MCF 10A (cell line): ENCODE data around the gene DNAH12. TPM values are rescaled to one million over a fixed set of nuclear protein-coding genes. Genes with fewer than 3 reads are reported as not detected.
"Not testable (repeated sequence)": the region's sequence is repeated elsewhere in the genome, so short reads cannot be mapped to it uniquely, and the experiment has no call there.

Experiments used
- BruUV-seq: library from RNA; stranded (reverse); fragments of 400-500 nt; replicated peaks from 2 replicates; lab custom pipeline; 2021; lab: Mats Ljungman, UMichigan
- CTCF ChIA-PET: fragments of 300-600 bp; sonication (Branson Sonifier 250); formaldehyde crosslinking; extraction: SDS; loops from one replicate; lab custom pipeline; 2021; ENCODE audit warnings: antibody characterized with exemption, inconsistent platforms; lab: Yijun Ruan, JAX
- POLR2A ChIA-PET: fragments of 300-600, 350-650 bp; sonication (Branson Sonifier 250); formaldehyde crosslinking; extraction: SDS; loops from one replicate; lab custom pipeline; 2020; ENCODE audit warnings: antibody characterized with exemption, inconsistent platforms; lab: Yijun Ruan, JAX
- DNase-seq: peaks from one replicate; pipeline ENCODE4 v3.0.0-alpha.2; 2018; ENCODE audit not compliant: unreplicated experiment
- H3K27ac Mint-ChIP-seq: one replicate; pipeline ENCODE4 v1.8.0; 2022; ENCODE audit warnings: mild to moderate bottlenecking, low read depth, mixed read lengths; ENCODE audit not compliant: unreplicated experiment
- H3K27me3 Mint-ChIP-seq: one replicate; pipeline ENCODE4 v1.8.0; 2022; ENCODE audit warnings: mixed read lengths; ENCODE audit not compliant: insufficient read depth, unreplicated experiment
- H3K36me3 Mint-ChIP-seq: one replicate; pipeline ENCODE4 v1.8.0; 2022; ENCODE audit warnings: mild to moderate bottlenecking, moderate library complexity, mixed read lengths; ENCODE audit not compliant: insufficient read depth, unreplicated experiment
- H3K4me1 Mint-ChIP-seq: one replicate; pipeline ENCODE4 v1.8.0; 2022; ENCODE audit warnings: mixed read lengths; ENCODE audit not compliant: insufficient read depth, unreplicated experiment
- H3K4me3 Mint-ChIP-seq: one replicate; pipeline ENCODE4 v1.8.0; 2022; ENCODE audit warnings: mild to moderate bottlenecking, moderate library complexity, mixed read lengths; ENCODE audit not compliant: unreplicated experiment
- H3K9me3 Mint-ChIP-seq: one replicate; pipeline ENCODE4 v1.8.0; 2022; ENCODE audit warnings: mixed read lengths; ENCODE audit not compliant: unreplicated experiment
- CTCF ChIP-seq: fragments of 200-600 bp; IDR thresholded peaks from one replicate; pipeline ENCODE4 v1.8.0; 2022; ENCODE audit warnings: antibody characterized with exemption, mild to moderate bottlenecking; ENCODE audit not compliant: unreplicated experiment
- intact Hi-C: fragments of 100-400 bp; cut with micrococcal nuclease; formaldehyde crosslinking; loops from 2 replicates; pipeline ENCODE4 v1.14.1; 2022
- total RNA-seq: library from RNA; stranded (reverse); gene quantifications from 2 replicates; pipeline ENCODE4 v1.2.3, GENCODE V29; 2022

The DNAH12 gene
- total RNA-seq, 1 experiment from 2014 or later, result 0.58 TPM

GRCh38 chr3:57309769-57310360 lies 234.3 kb downstream of the DNAH12 start:
- Mint-ChIP-seq H3K9me3 (no peaks in the 10 kb centered on the region), H3K27me3 (peaks cover 10% of the 10 kb centered on the region), H3K36me3 (no peaks in the 10 kb centered on the region), H3K4me1 (no peaks in the 10 kb centered on the region), H3K4me3 (no peak overlapping the region), H3K27ac (no peak overlapping the region)
- TF ChIP-seq CTCF, result no peak
- DNase-seq, result no peak
- ChIA-PET POLR2A (no interaction called here), CTCF (no interaction called here)
- no TSS peak for BruUV-seq
- intact Hi-C loops, result no loop called here

GRCh38 chr3:57303520-57303919 lies 240.6 kb downstream of the DNAH12 start:
- POLR2A ChIA-PET, result interaction anchor here (0.6 kb wide), 1 partner anchor 29 kb away, joined by 3 read pairs; no protein-coding TSS in a partner anchor
- CTCF ChIA-PET, H3K27ac Mint-ChIP-seq, intact Hi-C loops, H3K36me3 Mint-ChIP-seq, BruUV-seq, H3K4me3 Mint-ChIP-seq, H3K4me1 Mint-ChIP-seq, H3K9me3 Mint-ChIP-seq: not testable (repeated sequence)
- peaks cover 16% of the 10 kb centered on the region for H3K27me3 Mint-ChIP-seq
- peak; percentile 9 for DNase-seq

GRCh38 chr3:57298041-57298440 lies 246.1 kb downstream of the DNAH12 start:
- Mint-ChIP-seq H3K36me3 (no peaks in the 10 kb centered on the region), H3K4me3 (no peak overlapping the region), H3K27ac (no peak overlapping the region), H3K27me3 (no peaks in the 10 kb centered on the region), H3K4me1 (peaks cover 8% of the 10 kb centered on the region), H3K9me3 (no peaks in the 10 kb centered on the region)
- intact Hi-C loops, result no loop called here
- peak; percentile 79 for DNase-seq
- no TSS peak for BruUV-seq
- TF ChIP-seq CTCF, result no peak
- POLR2A ChIA-PET, result no interaction called here
- CTCF ChIA-PET, result interaction anchor here (0.9 kb wide), 1 partner anchor 18 kb away, joined by 3 read pairs; no protein-coding TSS in a partner anchor

- no peaks in the 10 kb centered on the region for H3K27me3 Mint-ChIP-seq
- CTCF ChIA-PET, result no interaction called here
- H3K4me3 Mint-ChIP-seq, result no peak overlapping the region
- no peak for DNase-seq
- POLR2A ChIA-PET, result interaction anchor here (0.7 kb wide), 2 partner anchors 8 to 29 kb away, joined by 3 to 4 read pairs; no protein-coding TSS in a partner anchor
- no peaks in the 10 kb centered on the region for H3K36me3 Mint-ChIP-seq
- intact Hi-C loops, result no loop called here
- no peak for TF ChIP-seq CTCF
- H3K9me3 Mint-ChIP-seq, result no peaks in the 10 kb centered on the region
- no peak overlapping the region for H3K27ac Mint-ChIP-seq
- peaks cover 4% of the 10 kb centered on the region for H3K4me1 Mint-ChIP-seq
- no TSS peak for BruUV-seq
These were observed 251.1 kb downstream of the DNAH12 start for GRCh38 chr3:57292897-57293526.
